Erythroblast (primary cell): ENCODE results near the gene GTF2IRD1.

ENCODE experiments used
- DNase-seq, 2 experiments: peaks; one replicate each; lab custom pipeline; 2025; lab: John Stamatoyannopoulos, UW
- GATA1 ChIP-seq: IDR thresholded peaks from 2 replicates; pipeline ENCODE4 v1.6.1; 2011; ENCODE audit warnings: low read depth, mild to moderate bottlenecking, control low read depth, low read length, moderate library complexity
- POLR2A ChIP-seq: IDR thresholded peaks from 2 replicates; pipeline ENCODE4 v1.6.1; 2011; ENCODE audit warnings: mild to moderate bottlenecking, low read length

The GTF2IRD1 gene

GRCh38 chr7:74604326-74605020, 150.8 kb downstream of the GTF2IRD1 start:
- TF ChIP-seq POLR2A (no peak), GATA1 (no peak)
- peak in 1 of 2 experiments; percentile 30 for DNase-seq

GRCh38 chr7:74606101-74606908, 152.6 kb downstream of the GTF2IRD1 start:
- TF ChIP-seq POLR2A, result no peak
- no peak for TF ChIP-seq GATA1
- DNase-seq, result no peak

GRCh38 chr7:74606909-74607510, 153.3 kb downstream of the GTF2IRD1 start:
- TF ChIP-seq GATA1, result no peak
- TF ChIP-seq POLR2A, result no peak

GRCh38 chr7:74612015-74612829, 158.5 kb downstream of the GTF2IRD1 start:
- TF ChIP-seq POLR2A, result no peak
- TF ChIP-seq GATA1, result no peak
- DNase-seq, result no peak

More at GRCh38 chr7:74606909-74607510, 153.3 kb downstream of the GTF2IRD1 start:
- no peak for DNase-seq

GRCh38 chr7:74615933-74616780, 162.5 kb downstream of the GTF2IRD1 start:
- TF ChIP-seq GATA1 (no peak), POLR2A (no peak)
- DNase-seq, result no peak

- no peak for DNase-seq
- TF ChIP-seq POLR2A, result no peak
- no peak for TF ChIP-seq GATA1
Measured at GRCh38 chr7:74617180-74617744, 163.6 kb downstream of the GTF2IRD1 start.

- TF ChIP-seq GATA1, result no peak
- no peak for DNase-seq
Measured at GRCh38 chr7:74619235-74619860, 165.6 kb downstream of the GTF2IRD1 start.

- DNase-seq, result no peak
- no peak for TF ChIP-seq GATA1
- TF ChIP-seq POLR2A, result no peak
Measured at GRCh38 chr7:74622228-74622749, 168.6 kb downstream of the GTF2IRD1 start.

- no peak for DNase-seq
- no peak for TF ChIP-seq POLR2A
- no peak for TF ChIP-seq GATA1
Measured at GRCh38 chr7:74623135-74623534, 169.4 kb downstream of the GTF2IRD1 start.

GRCh38 chr7:74625446-74625845, 171.7 kb downstream of the GTF2IRD1 start:
- DNase-seq, result peak in 1 of 2 experiments; percentile 19
- TF ChIP-seq GATA1 (no peak), POLR2A (no peak)

- TF ChIP-seq GATA1 (no peak), POLR2A (no peak)
- DNase-seq, result no peak
Measured at GRCh38 chr7:74627661-74628411, 174.1 kb downstream of the GTF2IRD1 start.

GRCh38 chr7:74632505-74632904, 178.8 kb downstream of the GTF2IRD1 start:
- TF ChIP-seq GATA1 (no peak), POLR2A (no peak)
- DNase-seq, result no peak
